Measurements from ENCODE around the gene UBE2O. TPM values are rescaled to one million over a fixed set of nuclear protein-coding genes. Genes with fewer than 3 reads are reported as not detected.

Gene UBE2O
- total RNA-seq (2014; rRNA removed; shearing (Covaris generic)) = 22.4 and 24.4 TPM in 2 replicates

GRCh38 chr17:76452660-76453430, at the start of gene UBE2O:
Gene UBE2O, minus strand, starts transcription at chr17:76453152. Its CDS starts 11 bp downstream, at chr17:76453141.
- DNase-seq (ENCODE audit: low spot score) = peak; percentile 82

- DNase-seq (ENCODE audit: low spot score) = no peak
Observed at GRCh38 chr17:76501827-76502307, 48.9 kb upstream of the UBE2O start.

- peak; percentile 84 for DNase-seq (ENCODE audit: low spot score)
Observed at GRCh38 chr17:76501018-76501826, 48.3 kb upstream of the UBE2O start, which contains the start of gene RHBDF2. Gene RHBDF2, minus strand, starts transcription at chr17:76501423. Its CDS starts 19,899 bp downstream, at chr17:76481524.

GRCh38 chr17:76500747-76501017, 47.7 kb upstream of the UBE2O start:
- DNase-seq (ENCODE audit: low spot score) = no peak

GRCh38 chr17:76500074-76500746, 47.3 kb upstream of the UBE2O start:
- DNase-seq (ENCODE audit: low spot score) = peak; percentile 26

- DNase-seq (ENCODE audit: low spot score) = peak; percentile 52
Observed at GRCh38 chr17:76499267-76499667, 46.3 kb upstream of the UBE2O start.

- DNase-seq (ENCODE audit: low spot score) = no peak
Observed at GRCh38 chr17:76498876-76499251, 45.9 kb upstream of the UBE2O start.

GRCh38 chr17:76497979-76498875, 45.3 kb upstream of the UBE2O start:
- peak; percentile 69 for DNase-seq (ENCODE audit: low spot score)

GRCh38 chr17:76497699-76497978, 44.7 kb upstream of the UBE2O start:
- DNase-seq (ENCODE audit: low spot score) = no peak

- DNase-seq (ENCODE audit: low spot score) = no peak
Observed at GRCh38 chr17:76496464-76496863, 43.5 kb upstream of the UBE2O start.

GRCh38 chr17:76495663-76496400, 42.9 kb upstream of the UBE2O start:
- DNase-seq (ENCODE audit: low spot score) = no peak

- no peak for DNase-seq (ENCODE audit: low spot score)
Observed at GRCh38 chr17:76493505-76494167, 40.7 kb upstream of the UBE2O start.

- no peak for DNase-seq (ENCODE audit: low spot score)
Observed at GRCh38 chr17:76492989-76493501, 40.1 kb upstream of the UBE2O start.

GRCh38 chr17:76492123-76492988, 39.4 kb upstream of the UBE2O start:
- DNase-seq (ENCODE audit: low spot score) = peak; percentile 23

- no peak for DNase-seq (ENCODE audit: low spot score)
Observed at GRCh38 chr17:76491271-76492122, 38.5 kb upstream of the UBE2O start.

GRCh38 chr17:76490112-76490710, 37.3 kb upstream of the UBE2O start:
- DNase-seq (ENCODE audit: low spot score) = no peak

GRCh38 chr17:76487451-76488192, 34.7 kb upstream of the UBE2O start:
- DNase-seq (ENCODE audit: low spot score) = no peak

Data from HT-29 (cell line).